Esophagus squamous epithelium (tissue), 5 donors: Measurements from ENCODE around the gene KCNMA1. TPM values are rescaled to one million over a fixed set of nuclear protein-coding genes. Genes with fewer than 3 reads are reported as not detected.

ENCODE experiments used
- DNase-seq: peaks from one replicate; lab custom pipeline; 2025; lab: John Stamatoyannopoulos, UW
- H3K27ac ChIP-seq, 4 donors: fragments of 200-600 bp; sonication (generic); one replicate each; pipeline ENCODE4 v1.5.1; 2016 to 2019; ENCODE audit warnings: mild to moderate bottlenecking in 1 of 4
- H3K27me3 ChIP-seq, 4 donors: fragments of 200-600 bp; sonication (generic); 1 replicate in 3 of 4; 2 replicates in 1 of 4; pipeline versions ENCODE4 v1.5.1 to v1.6.0; 2017 to 2021; ENCODE audit warnings: antibody characterized with exemption in 1 of 4
- H3K36me3 ChIP-seq, 3 donors: fragments of 200-600 bp; sonication (generic); one replicate each; pipeline ENCODE4 v1.5.1; 2016 to 2019
- H3K4me1 ChIP-seq, 3 donors: fragments of 200-600 bp; sonication (generic); one replicate each; pipeline ENCODE4 v1.5.1; 2017 to 2019
- H3K4me3 ChIP-seq, 4 donors: fragments of 200-600 bp; sonication (generic); 1 replicate in 3 of 4; 2 replicates in 1 of 4; pipeline ENCODE4 v1.5.1; 2016 to 2019; ENCODE audit warnings: mild to moderate bottlenecking in 2 of 4, moderate library complexity in 1 of 4
- H3K9me3 ChIP-seq, 3 donors: fragments of 200-600 bp; sonication (generic); one replicate each; pipeline ENCODE4 v1.5.1; 2016 to 2019
- POLR2A ChIP-seq, 4 donors: fragments of 450-650 bp; IDR thresholded peaks; one replicate each; pipeline ENCODE4 v1.6.1; 2017; ENCODE audit warnings: antibody characterized with exemption in 4 of 4, mild to moderate bottlenecking in 4 of 4, moderate library complexity in 3 of 4
- WGBS, 2 donors: methylation state at CpG; one replicate each; pipeline ENCODE4 v1.1.5; 2018; 5-methylcytosine and 5-hydroxymethylcytosine counted together
- intact Hi-C: fragments of 100-400 bp; cut with DNase I; formaldehyde crosslinking; loops from one replicate; pipeline ENCODE4 v1.15.0; 2022
- total RNA-seq, 4 donors: library from RNA; depleted of rRNA; stranded (reverse); fragments of >200 nt; gene quantifications; one replicate each; pipeline ENCODE4 v1.1.0, GENCODE V29; 2016
- TF ChIP-seq, protein P1 (sequence below), 6 experiments: fragments of 450-650 bp in 4 of 6; fragments of 200-600 bp in 2 of 6; sonication (generic) in 2 of 6; IDR thresholded peaks; one replicate each; pipeline ENCODE4 v1.5.1; 2016 to 2019; ENCODE audit warnings: antibody characterized with exemption in 6 of 6, mild to moderate bottlenecking in 4 of 6, moderate library complexity in 4 of 6
- donor health status: DM: yes; HTN: yes; CAD: no.

KCNMA1 gene
- total RNA-seq, 4 donors from 2014 or later, result 7.5 to 74.2 (median 18.0) TPM

DNA sequence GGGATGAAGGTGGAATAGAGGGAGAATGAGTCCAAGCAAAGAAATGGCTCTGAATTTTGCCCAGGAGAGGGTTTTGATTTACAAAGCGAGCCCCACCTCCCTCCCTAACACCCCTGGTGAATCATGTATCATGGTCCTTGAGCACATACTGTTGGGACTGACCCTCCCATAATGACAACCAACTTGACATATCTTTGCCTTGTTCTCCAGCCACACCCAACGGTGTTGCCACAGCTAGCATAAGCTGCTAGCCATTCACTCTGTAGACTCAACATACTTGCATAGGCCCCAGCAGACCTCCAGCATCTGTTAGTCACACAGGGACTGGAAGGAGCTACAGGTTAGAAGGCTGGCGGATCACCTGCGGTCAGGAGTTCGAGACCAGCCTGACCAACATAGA, 538.5 kb downstream of the KCNMA1 start:
- TF ChIP-seq, protein P1, sequence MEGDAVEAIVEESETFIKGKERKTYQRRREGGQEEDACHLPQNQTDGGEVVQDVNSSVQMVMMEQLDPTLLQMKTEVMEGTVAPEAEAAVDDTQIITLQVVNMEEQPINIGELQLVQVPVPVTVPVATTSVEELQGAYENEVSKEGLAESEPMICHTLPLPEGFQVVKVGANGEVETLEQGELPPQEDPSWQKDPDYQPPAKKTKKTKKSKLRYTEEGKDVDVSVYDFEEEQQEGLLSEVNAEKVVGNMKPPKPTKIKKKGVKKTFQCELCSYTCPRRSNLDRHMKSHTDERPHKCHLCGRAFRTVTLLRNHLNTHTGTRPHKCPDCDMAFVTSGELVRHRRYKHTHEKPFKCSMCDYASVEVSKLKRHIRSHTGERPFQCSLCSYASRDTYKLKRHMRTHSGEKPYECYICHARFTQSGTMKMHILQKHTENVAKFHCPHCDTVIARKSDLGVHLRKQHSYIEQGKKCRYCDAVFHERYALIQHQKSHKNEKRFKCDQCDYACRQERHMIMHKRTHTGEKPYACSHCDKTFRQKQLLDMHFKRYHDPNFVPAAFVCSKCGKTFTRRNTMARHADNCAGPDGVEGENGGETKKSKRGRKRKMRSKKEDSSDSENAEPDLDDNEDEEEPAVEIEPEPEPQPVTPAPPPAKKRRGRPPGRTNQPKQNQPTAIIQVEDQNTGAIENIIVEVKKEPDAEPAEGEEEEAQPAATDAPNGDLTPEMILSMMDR (IDR thresholded peaks at IDR 0.05), result no peak
- no peak for TF ChIP-seq POLR2A (IDR thresholded peaks at IDR 0.05)
- Histone ChIP-seq H3K27ac (no peak overlapping the region), H3K4me3 (no peak overlapping the region), H3K27me3 (no peaks in the 10 kb centered on the region), H3K4me1 (peaks cover 1 to 5% (median 2%) of the 10 kb centered on the region in 3 donors), H3K9me3 (no peaks in the 10 kb centered on the region), H3K36me3 (no peaks in the 10 kb centered on the region)
- WGBS, 2 donors, result 89 to 100% methylated on average over 1 to 5 of the region's 5 CpGs
- intact Hi-C loops, result no loop called here
- DNase-seq, result no peak

DNA sequence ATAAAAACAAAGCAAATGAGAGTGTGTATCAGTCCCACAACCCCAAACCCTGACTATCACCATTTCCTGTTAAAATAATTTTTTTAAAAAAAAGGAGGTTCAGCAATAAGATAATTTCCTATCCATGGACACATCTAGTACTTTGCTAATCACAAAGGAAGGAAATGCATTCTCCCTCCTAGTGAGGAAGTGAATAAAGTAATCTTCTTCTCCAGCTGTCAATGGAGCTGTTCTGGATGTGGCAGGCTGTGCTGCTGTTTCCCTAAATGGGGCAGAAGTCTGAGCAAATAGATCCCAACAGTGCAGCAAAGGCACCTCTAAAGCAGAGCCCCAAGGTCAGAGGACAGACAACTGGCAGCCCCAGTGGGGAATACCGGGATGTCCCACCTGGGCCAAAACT, 540.0 kb downstream of the KCNMA1 start:
- no peaks in the 10 kb centered on the region for H3K9me3 ChIP-seq

DNA sequence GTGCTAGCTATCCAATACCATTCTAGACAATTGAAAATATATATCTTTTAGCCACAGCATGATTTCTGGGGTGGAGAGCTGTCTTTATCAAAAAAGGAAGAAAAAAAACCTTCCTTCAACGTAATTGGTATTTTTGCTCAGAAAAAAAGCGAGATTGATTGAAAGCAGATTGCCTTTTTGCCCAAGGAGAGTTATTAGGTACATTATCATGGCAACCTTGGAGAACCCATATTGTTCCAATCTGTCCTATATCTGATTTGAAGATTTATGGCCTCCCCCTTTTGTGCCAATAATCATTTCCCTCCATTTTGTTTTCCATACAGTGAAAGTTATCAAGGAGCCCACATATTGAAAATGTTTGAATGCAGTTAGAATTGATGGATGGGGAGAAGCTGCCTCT, 544.5 kb downstream of the KCNMA1 start:
- WGBS, 2 donors, result 79 to 91% methylated on average over 2 of the region's 2 CpGs
- H3K9me3 ChIP-seq, result no peaks in the 10 kb centered on the region
- H3K27me3 ChIP-seq, result no peaks in the 10 kb centered on the region
- no peaks in the 10 kb centered on the region for H3K4me1 ChIP-seq
- TF ChIP-seq POLR2A (IDR thresholded peaks at IDR 0.05), result no peak
- TF ChIP-seq, protein P1 (IDR thresholded peaks at IDR 0.05), result no peak
- no peak overlapping the region for H3K4me3 ChIP-seq
- H3K36me3 ChIP-seq, result no peaks in the 10 kb centered on the region
- intact Hi-C loops, result no loop called here
- no peak overlapping the region for H3K27ac ChIP-seq
- DNase-seq, result no peak

More for the DNA sequence above, 540.0 kb downstream of the KCNMA1 start:
- no peak for DNase-seq
- H3K27me3 ChIP-seq, result no peaks in the 10 kb centered on the region
- intact Hi-C loops, result no loop called here
- H3K4me1 ChIP-seq, result no peaks in the 10 kb centered on the region
- no peak overlapping the region for H3K27ac ChIP-seq
- 89 to 90% methylated on average over 1 of the region's 1 CpG for WGBS, 2 donors
- H3K36me3 ChIP-seq, result no peaks in the 10 kb centered on the region
- TF ChIP-seq POLR2A (IDR thresholded peaks at IDR 0.05), result no peak
- TF ChIP-seq, protein P1 (IDR thresholded peaks at IDR 0.05), result no peak
- no peak overlapping the region for H3K4me3 ChIP-seq

DNA sequence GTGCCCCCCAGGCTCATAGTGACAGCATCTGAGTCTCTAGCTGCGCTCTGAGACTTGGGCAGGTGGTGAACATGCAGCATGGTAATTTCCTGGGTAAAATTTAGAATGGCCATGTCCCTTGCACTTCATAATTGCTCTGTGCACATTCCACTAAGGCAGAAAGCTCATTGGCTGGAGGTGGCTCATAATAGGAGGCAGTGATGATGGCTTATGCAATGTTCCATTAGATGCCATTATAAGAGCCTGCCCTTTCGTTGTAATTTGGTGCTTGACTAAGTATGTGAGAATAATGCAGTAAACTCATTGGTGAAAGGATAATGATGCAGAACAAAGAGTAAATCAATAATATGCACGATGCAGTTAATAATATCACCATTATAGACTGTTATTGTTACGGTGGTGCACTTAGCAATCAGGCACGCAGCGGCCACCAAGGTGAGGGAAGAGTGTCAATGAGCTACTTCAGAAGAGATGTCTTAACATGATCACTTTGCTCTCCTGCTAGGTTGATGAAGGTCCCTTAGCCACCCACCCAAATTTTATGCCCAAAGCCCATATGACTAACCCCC, 545.9 kb downstream of the KCNMA1 start:
- no peaks in the 10 kb centered on the region for H3K27me3 ChIP-seq
- H3K9me3 ChIP-seq, result no peaks in the 10 kb centered on the region
- H3K36me3 ChIP-seq, result no peaks in the 10 kb centered on the region
- DNase-seq, result no peak
- WGBS, 2 donors, result 90 to 91% methylated on average over 6 of the region's 6 CpGs
- no peak for TF ChIP-seq POLR2A (IDR thresholded peaks at IDR 0.05)
- TF ChIP-seq, protein P1 (IDR thresholded peaks at IDR 0.05), result no peak
- no peaks in the 10 kb centered on the region for H3K4me1 ChIP-seq
- intact Hi-C loops, result no loop called here
- H3K4me3 ChIP-seq, result no peak overlapping the region
- no peak overlapping the region for H3K27ac ChIP-seq

DNA sequence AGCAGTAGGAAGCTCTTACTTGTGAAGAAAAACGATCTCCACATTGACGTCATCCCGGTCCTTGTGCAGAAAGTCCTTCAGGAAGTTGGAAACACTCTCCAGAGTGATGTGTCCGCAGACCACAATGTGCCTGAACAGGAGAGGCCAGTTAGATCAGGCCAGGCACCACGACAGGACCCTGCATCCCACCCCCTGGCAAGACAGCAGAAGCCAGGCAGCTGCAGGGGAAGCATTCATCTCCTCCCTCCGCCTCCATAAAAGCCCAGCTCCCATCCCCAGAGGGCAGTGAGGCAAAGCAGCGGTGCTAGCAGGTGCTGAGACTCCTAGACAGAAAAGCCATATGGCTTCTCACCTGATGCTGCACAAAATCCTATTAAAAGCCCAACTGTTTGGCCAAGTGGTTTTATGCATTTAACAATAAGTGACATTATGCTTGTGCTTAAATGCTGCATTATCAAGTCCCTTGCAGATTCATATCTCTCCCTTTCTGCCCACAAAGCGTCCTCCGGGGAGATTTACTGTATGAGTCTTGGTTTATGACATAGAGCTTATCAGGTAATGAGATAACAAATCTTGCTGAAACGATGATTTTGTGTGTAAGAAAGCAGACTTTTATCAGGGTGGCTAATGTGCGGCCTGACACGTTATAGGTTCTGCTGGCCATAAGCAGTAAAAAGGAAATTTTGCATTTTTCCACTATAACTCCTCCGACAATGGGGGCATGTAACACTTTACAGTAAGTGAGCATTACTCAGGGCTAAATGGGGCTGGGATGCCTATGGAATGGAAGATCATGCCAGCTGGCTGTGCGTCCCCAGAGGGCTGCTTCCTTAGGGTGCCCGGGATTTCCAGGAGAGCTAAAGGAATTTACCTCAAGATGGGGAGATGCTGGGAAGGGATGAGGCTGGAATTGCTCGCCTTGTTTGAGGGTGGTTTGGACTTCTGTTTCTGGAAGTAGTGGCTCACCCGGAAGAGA, 546.9 kb downstream of the KCNMA1 start:
- no peak overlapping the region for H3K27ac ChIP-seq
- TF ChIP-seq, protein P1 (IDR thresholded peaks at IDR 0.05), result no peak
- TF ChIP-seq POLR2A (IDR thresholded peaks at IDR 0.05), result no peak
- 81 to 82% methylated on average over 11 to 13 of the region's 17 CpGs for WGBS, 2 donors
- no peak for DNase-seq
- no peaks in the 10 kb centered on the region for H3K36me3 ChIP-seq
- H3K27me3 ChIP-seq, result no peaks in the 10 kb centered on the region
- no peak overlapping the region for H3K4me3 ChIP-seq
- no peaks in the 10 kb centered on the region for H3K4me1 ChIP-seq
- intact Hi-C loops, result no loop called here
- H3K9me3 ChIP-seq, result no peaks in the 10 kb centered on the region
